ENCODE data around the gene IBA57.
"Not testable (repeated sequence)": the region's sequence is repeated elsewhere in the genome, so short reads cannot be mapped to it uniquely, and the experiment has no call there.

The IBA57 gene

GRCh38 chr1:228213917-228214808, 48.6 kb downstream of the IBA57 start:
- DNase-seq, result no peak

DNA sequence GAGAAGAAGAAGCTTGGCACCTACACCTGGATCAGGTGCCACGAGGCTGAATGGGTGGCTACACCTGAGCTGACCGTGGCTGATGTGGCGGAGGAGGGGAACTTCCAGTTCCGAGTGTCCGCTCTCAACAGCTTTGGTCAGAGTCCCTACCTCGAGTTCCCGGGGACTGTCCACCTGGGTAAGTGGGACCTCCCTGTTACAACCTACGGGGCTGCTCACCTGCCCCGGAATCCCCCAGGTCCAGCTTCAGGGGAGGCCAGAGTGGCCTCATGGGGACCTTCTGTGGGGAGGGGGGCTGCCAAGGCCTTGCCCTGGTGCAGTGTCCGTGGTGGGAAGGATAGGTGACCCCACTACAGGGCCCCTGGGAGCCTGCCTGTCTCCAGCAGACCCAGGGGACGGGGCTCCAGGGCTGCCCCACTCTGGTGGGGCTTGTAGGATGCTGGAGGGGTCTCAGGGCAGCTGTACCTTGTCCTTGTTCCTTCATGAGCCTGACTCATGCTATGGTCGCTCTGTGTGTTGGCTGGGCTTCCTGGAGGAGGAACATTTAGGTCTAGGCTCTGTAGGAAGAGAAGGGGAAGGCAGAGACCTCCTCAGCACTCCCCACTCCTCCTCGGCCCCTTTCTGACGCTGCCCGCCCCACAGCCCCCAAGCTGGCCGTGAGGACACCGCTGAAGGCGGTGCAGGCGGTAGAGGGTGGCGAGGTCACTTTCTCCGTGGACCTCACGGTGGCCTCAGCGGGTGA, 49.5 kb downstream of the IBA57 start:
- DNase-seq, result no peak

DNA sequence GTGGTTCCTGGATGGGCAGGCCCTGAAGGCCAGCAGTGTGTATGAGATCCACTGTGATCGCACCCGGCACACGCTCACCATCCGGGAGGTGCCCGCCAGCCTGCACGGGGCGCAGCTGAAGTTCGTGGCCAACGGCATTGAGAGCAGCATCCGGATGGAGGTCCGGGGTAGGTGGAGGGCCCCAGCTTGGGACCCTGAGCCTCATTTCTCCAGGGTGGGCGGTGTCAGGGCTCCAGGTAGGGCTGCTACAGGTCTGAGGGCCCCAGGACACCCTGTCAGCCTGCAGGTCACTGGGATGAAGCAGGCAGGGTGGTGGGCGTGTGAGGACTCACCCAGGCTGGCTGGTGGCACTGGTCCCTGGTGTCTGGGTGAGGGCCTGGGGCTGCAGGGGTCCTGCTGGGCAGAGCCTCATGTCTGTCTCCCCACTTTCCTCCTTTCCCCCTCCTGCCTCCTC, 50.1 kb downstream of the IBA57 start:
- no peak for DNase-seq

GRCh38 chr1:228216371-228217320, 51.0 kb downstream of the IBA57 start:
- DNase-seq, result no peak

DNA sequence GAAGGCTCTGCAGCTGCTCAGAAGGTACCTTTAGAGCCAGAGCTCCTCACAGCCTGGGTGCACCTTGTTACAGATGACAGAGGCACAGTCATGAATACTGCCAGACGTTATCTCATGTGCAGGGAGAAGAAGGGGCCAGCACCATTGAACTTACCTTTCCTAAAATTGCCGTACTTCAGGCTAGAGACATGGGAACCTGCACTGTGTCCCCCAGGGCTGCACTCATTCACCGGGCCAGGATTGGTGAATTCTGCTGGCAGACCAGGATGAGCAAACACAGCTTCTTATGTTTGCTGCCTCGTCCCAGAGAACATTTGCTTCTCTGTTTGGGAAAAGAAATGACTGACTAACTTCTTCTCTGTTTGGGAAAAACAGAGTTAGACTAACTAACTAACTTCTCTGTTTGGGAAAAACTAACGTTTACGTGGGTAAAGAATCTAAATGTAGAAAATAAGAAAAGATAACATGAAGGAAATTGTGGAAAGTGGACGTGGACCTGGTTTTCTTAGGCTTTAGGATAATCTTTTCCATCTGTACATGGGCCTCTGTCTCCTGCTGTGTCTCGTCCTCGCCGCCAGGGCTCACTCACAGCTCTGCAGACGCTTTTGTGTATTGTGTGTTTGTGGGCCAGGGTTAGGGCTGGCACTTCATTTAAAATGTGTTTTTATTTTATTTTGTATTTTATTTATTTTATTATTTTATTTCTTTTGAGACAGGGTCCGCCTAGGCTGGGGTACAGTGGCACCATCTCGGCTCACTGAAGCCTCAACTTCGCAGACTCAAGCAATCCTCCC, 52.1 kb downstream of the IBA57 start:
- DNase-seq, result no peak

GRCh38 chr1:228218513-228219244, 53.1 kb downstream of the IBA57 start:
- DNase-seq, result no peak

GRCh38 chr1:228219245-228219961, 53.8 kb downstream of the IBA57 start:
- DNase-seq, result no peak

- DNase-seq, result no peak
These were observed 54.6 kb downstream of the IBA57 start for GRCh38 chr1:228219962-228220780.

DNA sequence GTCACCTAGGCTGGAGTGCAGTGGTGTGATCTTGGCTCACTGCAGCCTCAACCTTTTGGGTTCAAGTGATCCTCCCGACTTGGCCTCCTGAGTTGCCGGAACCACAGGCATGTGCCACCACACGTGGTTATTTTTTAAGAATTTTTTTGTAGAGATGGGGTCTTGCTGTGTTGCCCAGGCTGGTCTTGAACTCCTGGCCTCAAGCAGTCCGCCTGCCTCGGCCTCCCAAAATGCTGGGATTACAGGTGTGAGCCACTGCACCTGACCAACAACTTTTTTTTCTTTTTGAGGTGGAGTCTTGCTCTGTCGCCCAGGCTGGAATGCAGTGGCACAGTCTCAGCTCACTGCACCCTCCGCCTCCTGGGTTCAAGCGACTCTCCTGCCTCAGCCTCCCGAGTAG, 55.5 kb downstream of the IBA57 start:
- DNase-seq, result not testable (repeated sequence)

- DNase-seq, result no peak
These were observed 56.9 kb downstream of the IBA57 start for GRCh38 chr1:228222548-228222947.

DNA sequence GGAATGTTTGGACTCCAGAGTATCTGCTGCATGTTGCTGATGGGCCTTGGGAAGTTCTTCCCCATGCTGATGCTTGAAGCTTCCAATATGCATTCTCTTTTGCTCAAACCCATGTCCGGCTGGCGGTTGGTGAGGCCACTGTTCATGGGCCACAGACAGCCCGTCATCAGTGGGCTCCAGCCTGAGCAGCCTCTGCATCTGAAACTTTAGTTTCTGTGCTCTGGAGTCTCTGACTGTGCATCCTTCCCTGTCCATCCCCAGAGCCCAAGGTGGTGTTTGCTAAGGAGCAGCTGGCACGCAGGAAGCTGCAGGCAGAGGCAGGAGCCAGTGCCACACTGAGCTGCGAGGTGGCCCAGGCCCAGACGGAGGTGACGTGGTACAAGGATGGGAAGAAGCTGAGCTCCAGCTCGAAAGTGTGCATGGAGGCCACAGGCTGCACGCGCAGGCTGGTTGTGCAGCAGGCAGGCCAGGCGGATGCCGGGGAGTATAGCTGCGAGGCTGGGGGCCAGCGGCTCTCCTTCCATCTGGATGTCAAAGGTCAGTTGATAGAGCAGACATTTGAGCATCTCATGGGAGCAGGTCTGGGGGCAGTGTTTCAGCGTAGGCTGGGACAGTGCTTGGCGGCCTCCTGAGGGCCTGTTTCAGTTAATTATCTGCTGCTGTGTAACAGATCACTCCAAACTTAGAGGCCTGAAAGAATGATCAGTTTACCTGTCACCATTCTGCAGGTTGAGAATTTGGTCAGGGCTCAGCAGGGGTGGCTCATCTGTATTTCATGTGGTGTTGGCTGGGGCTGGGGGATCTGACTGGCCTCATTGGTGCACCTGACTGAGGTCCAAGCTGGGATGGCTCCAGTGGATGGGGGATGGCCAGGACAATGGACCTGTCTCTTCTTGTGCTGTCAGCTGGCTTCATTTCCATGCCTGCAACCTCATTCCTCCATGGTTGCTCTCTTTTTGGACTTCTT, 58.9 kb downstream of the IBA57 start:
- no peak for DNase-seq

DNA sequence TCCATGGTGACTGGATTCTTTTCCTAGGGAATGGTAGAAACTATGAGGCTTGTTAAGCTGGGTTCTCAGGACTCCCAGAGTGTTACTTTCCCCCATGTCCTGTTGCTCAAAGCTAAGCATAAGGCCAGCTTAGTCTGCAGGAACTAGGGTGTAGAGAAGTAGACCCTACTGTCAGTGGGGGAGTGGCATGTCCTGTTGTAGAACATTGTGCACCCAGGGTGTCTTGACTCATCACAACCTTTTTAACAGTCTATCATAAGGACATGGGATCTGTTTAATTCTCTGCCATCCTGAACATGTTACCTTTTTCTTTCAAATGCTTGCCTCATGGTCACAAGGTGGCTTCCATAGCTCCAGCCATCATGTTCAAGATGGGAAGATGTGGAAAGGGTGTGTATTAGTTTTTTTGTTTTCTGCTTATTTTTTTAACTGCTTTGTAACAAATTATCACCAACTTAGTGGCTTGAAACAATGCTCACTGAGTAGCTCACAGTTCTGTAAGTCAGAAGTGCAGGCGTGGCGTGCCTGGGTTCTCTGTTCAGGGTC, 59.6 kb downstream of the IBA57 start:
- no peak for DNase-seq

DNA sequence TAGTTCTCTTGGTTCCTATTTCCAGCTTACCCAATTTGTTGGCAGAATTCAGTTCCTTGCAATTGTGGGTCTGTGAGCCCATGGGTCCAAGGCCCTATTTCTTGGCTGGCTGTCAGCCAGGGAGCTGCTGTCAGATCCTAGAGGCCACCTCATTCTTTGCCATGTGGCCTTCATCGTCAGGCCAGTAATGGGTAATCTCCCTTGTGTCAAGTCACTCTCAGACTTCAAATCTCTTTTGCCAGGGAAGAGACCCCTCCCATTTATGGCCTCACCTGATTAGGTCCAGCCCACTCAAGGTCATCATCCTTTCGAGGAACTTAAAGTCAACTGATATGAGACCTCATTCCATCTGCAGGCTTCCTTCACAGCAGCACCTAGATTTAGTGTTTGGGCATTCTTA, 60.1 kb downstream of the IBA57 start:
- no peak for DNase-seq

- no peak for DNase-seq
These were observed 60.7 kb downstream of the IBA57 start for GRCh38 chr1:228226141-228226874.

GRCh38 chr1:228226956-228227791, 61.6 kb downstream of the IBA57 start:
- no peak for DNase-seq

DNA sequence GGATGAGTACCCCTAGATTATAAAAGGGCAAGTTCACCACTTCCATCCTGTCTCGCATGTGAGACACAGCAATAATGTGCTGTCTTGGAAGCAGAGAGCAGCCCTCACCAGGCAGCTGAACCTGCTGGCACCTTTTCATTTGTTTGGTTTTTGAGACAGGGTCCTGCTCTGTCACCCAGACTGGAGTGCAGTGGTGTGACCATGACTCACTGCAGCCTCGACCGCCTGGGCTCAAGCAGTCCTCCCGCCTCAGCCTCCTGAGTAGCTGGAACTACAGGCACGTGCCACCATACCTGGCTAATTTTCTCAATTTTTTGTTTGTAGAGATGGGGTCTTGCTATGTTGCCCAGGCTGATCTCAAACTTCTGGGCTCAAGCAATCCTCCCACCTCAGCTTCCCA, 62.5 kb downstream of the IBA57 start:
- DNase-seq, result not testable (repeated sequence)

Data from NCI-H1105 (cell line).